GM18870 (cell line): ENCODE results near the gene MIXL1.

Experiments
- ATAC-seq: cut with Tn5 transposase; IDR thresholded peaks from one replicate; pipeline ENCODE4 v1.9.1; 2021; ENCODE audit warnings: moderate library complexity; ENCODE audit not compliant: unreplicated experiment

Gene MIXL1

DNA sequence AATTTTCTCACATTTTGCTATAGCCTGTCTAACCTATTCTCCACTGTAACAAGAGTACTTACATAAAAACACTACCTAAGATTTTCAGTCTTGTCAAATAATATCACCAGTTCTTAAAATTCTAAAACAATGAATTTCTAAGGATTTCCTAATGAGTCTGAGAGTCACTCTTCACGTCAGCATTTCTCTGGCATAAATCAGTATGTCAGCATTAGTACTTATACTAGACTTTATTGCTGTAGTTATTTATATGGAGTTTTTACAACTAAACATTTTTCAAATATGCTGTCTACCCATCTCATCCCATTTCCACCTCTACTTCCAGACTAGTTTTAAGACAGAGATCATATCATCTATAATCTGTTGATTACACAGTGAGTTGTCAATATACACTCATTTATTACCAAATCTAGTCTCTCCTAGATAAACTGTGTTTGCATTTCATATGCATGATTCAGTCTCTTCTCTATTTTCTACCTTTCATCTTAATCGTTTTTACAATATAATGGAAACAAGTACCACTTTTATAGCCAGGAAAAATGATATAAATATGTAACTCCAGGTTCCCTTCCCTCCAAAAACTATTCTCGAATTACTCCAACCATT is 52.7 kb downstream of the MIXL1 start:
- ATAC-seq = no peak
